Hematopoietic multipotent progenitor cell (in vitro differentiated cells): ENCODE data around the gene MS4A4E. TPM values are rescaled to one million over a fixed set of nuclear protein-coding genes. Genes with fewer than 3 reads are reported as not detected.
"Not testable (repeated sequence)": the region's sequence is repeated elsewhere in the genome, so short reads cannot be mapped to it uniquely, and the experiment has no call there.

Experiments used
- DNase-seq, 3 donors: peaks; one replicate each; pipeline ENCODE4 v3.0.0-alpha.2; 2011 to 2015; ENCODE audit warnings: low read depth in 2 of 3, low spot score in 2 of 3
- total RNA-seq: library from RNA; depleted of rRNA; stranded (reverse); fragments of >200 nt; gene quantifications from one replicate; pipeline ENCODE4 v1.2.3, GENCODE V29; 2012

The MS4A4E gene
- total RNA-seq: 0.54 TPM

GRCh38 chr11:60242740-60243239 is at the start of gene MS4A4E:
Gene MS4A4E (minus strand): TSS chr11:60243137. CDS start chr11:60230055, 13,082 bp downstream.
- peak in 2 of 3 donors; percentile 26 to 83 for DNase-seq

GRCh38 chr11:60292145-60292544 is 49.2 kb upstream of the MS4A4E start:
- no peak for DNase-seq

- DNase-seq: no peak
Measured at GRCh38 chr11:60288531-60288930, 45.6 kb upstream of the MS4A4E start.

- DNase-seq: not testable (repeated sequence)
Measured at GRCh38 chr11:60285411-60286126, 42.6 kb upstream of the MS4A4E start.

GRCh38 chr11:60282286-60282685 is 39.3 kb upstream of the MS4A4E start:
- peak in 1 of 3 donors; percentile 16 for DNase-seq

GRCh38 chr11:60281485-60281884 is 38.5 kb upstream of the MS4A4E start:
- peak in 1 of 3 donors; percentile 2 for DNase-seq

GRCh38 chr11:60280412-60280811 is 37.5 kb upstream of the MS4A4E start, which contains the start of gene MS4A4A:
Gene MS4A4A (plus strand): TSS chr11:60280666. CDS start chr11:60280676, 10 bp downstream.
- DNase-seq: peak in 2 of 3 donors; percentile 77 to 96

GRCh38 chr11:60274416-60274815 is 31.5 kb upstream of the MS4A4E start:
- DNase-seq: no peak

GRCh38 chr11:60265373-60266214 is 22.7 kb upstream of the MS4A4E start:
- DNase-seq: peak in 2 of 3 donors; percentile 51 to 65

GRCh38 chr11:60264644-60265043 is 21.7 kb upstream of the MS4A4E start:
- no peak for DNase-seq

- no peak for DNase-seq
Measured at GRCh38 chr11:60263402-60263801, 20.5 kb upstream of the MS4A4E start.

GRCh38 chr11:60261014-60261413 is 18.1 kb upstream of the MS4A4E start:
- DNase-seq: no peak

- no peak for DNase-seq
Measured at GRCh38 chr11:60257956-60258722, 15.2 kb upstream of the MS4A4E start.

- peak in 1 of 3 donors; percentile 22 for DNase-seq
Measured at GRCh38 chr11:60252213-60253108, 9.5 kb upstream of the MS4A4E start.

- DNase-seq: peak in 2 of 3 donors; percentile 27 to 82
Measured at GRCh38 chr11:60251485-60252212, 8.7 kb upstream of the MS4A4E start.

- no peak for DNase-seq
Measured at GRCh38 chr11:60241786-60242185, 1.2 kb downstream of the MS4A4E start.

GRCh38 chr11:60240662-60241061 is 2.3 kb downstream of the MS4A4E start:
- no peak for DNase-seq

- no peak for DNase-seq
Measured at GRCh38 chr11:60235321-60235720, 7.6 kb downstream of the MS4A4E start.

GRCh38 chr11:60230681-60231080 is 12.3 kb downstream of the MS4A4E start:
- DNase-seq: no peak
